ENCODE results near the gene IL13RA2. TPM values are rescaled to one million over a fixed set of nuclear protein-coding genes. Genes with fewer than 3 reads are reported as not detected.

The IL13RA2 gene
- total and polyA plus RNA-seq, 2 donors (not counting 3 experiments of a cell fraction or from before 2014, with no cell fraction given) = not detected

GRCh38 chrX:115038406-115038805, 21.0 kb upstream of the IL13RA2 start:
- Histone ChIP-seq H4K20me1 (replicated peaks; ENCODE audit: control insufficient read depth, extremely low read depth, insufficient read depth, low read length) (no peaks in the 10 kb centered on the region), H3K9me3 (replicated peaks; ENCODE audit: control insufficient read depth, insufficient read depth, low read length) (no peaks in the 10 kb centered on the region), H3K4me2 (ENCODE audit: insufficient read depth, low read length) (no peak overlapping the region), H3K79me2 (ENCODE audit: control insufficient read depth, insufficient read depth, low read length) (no peaks in the 10 kb centered on the region), H3K4me1 (ENCODE audit: control insufficient read depth, extremely low read depth, insufficient read depth, low read length) (no peaks in the 10 kb centered on the region), H3K36me3 (ENCODE audit: control insufficient read depth in 2 of 2, extremely low read depth in 1 of 2, insufficient read depth in 2 of 2, low read length in 2 of 2) (no peaks in the 10 kb centered on the region), H3K9me1 (replicated peaks; ENCODE audit: control insufficient read depth, extremely low read depth, insufficient read depth, low read length) (no peaks in the 10 kb centered on the region), H3K27me3 (ENCODE audit: control insufficient read depth in 2 of 2, insufficient read depth in 2 of 2, low read length in 2 of 2) (no peaks in the 10 kb centered on the region), H3K4me3 (replicated peaks in 1 of 3; ENCODE audit: insufficient read depth in 1 of 3, low read depth in 1 of 3, low read length in 3 of 3) (no peak overlapping the region), H3K9ac (replicated peaks; ENCODE audit: extremely low read depth, insufficient read depth, low read length) (no peak overlapping the region), H2AFZ (ENCODE audit: low read depth, low read length) (no peak overlapping the region), H3K27ac (ENCODE audit: insufficient read depth, low read depth, low read length) (no peak overlapping the region)
- no TSS peak for BruUV-seq (replicated peaks)
- CTCF ChIA-PET = no interaction called here
- dilution Hi-C loops (cut with MboI; ENCODE audit: extremely low pct_ligation_motif_present, low sequenced_read_pairs) = no loop called here
- POLR2A ChIA-PET = no interaction called here
- TF ChIP-seq MAX (IDR thresholded peaks at IDR 0.05; ENCODE audit: insufficient read depth, insufficient read length) (no peak), CTCF (IDR thresholded peaks at IDR 0.05; ENCODE audit: extremely low read depth in 1 of 2, insufficient read depth in 1 of 2, low read depth in 1 of 2, low read length in 2 of 2) (no peak), POLR2AphosphoS5 (IDR thresholded peaks at IDR 0.05; ENCODE audit: insufficient read depth, low read depth, low read length) (no peak), POLR2A (IDR thresholded peaks at IDR 0.05; ENCODE audit: low read depth, low read length) (no peak), MYC (IDR thresholded peaks at IDR 0.05; ENCODE audit: low read depth, low read length) (no peak), FOS (IDR thresholded peaks at IDR 0.05; ENCODE audit: borderline replicate concordance, insufficient read depth, low read length) (no peak), EZH2 (IDR thresholded peaks at IDR 0.05; ENCODE audit: borderline replicate concordance, low read depth, low read length, severe bottlenecking) (no peak), JUN (IDR thresholded peaks at IDR 0.05; ENCODE audit: borderline replicate concordance, insufficient read depth, insufficient read length, low read depth) (no peak), GATA2 (IDR thresholded peaks at IDR 0.05; ENCODE audit: insufficient read depth, insufficient read length, low read depth, low read length) (no peak)
- FAIRE-seq = no peak
- intact Hi-C loops (cut with micrococcal nuclease) = no loop called here
- no peak for DNase-seq (ENCODE audit: low read depth, low spot score)

All from endothelial cell of umbilical vein (primary cell).